Endodermal cell (in vitro differentiated cells): ENCODE results near the gene SEC61A2. TPM values are rescaled to one million over a fixed set of nuclear protein-coding genes. Genes with fewer than 3 reads are reported as not detected.

ENCODE experiments used
- DNase-seq: peaks from one replicate; pipeline ENCODE4 v3.0.0-alpha.2; 2017
- H3K27ac ChIP-seq: 2 replicates; pipeline ENCODE4 v1.5.1; 2013; ENCODE audit warnings: mild to moderate bottlenecking, low read depth, low read length, moderate library complexity
- H3K27me3 ChIP-seq: 2 replicates; pipeline ENCODE4 v1.6.1; 2013; ENCODE audit warnings: mild to moderate bottlenecking, low read length, moderate library complexity; ENCODE audit not compliant: insufficient read depth, control insufficient read depth, poor library complexity, severe bottlenecking
- H3K36me3 ChIP-seq: 2 replicates; pipeline ENCODE4 v1.7.0; 2013; ENCODE audit warnings: mild to moderate bottlenecking, low read length, moderate library complexity; ENCODE audit not compliant: control insufficient read depth, insufficient read depth
- H3K4me1 ChIP-seq: one replicate; pipeline ENCODE4 v1.7.0; 2013; ENCODE audit warnings: low read length; ENCODE audit not compliant: control insufficient read depth, insufficient read depth
- H3K4me3 ChIP-seq: 2 replicates; pipeline ENCODE4 v1.5.1; 2013; ENCODE audit warnings: mild to moderate bottlenecking, low read length, moderate library complexity
- H3K9ac ChIP-seq: 2 replicates; pipeline ENCODE4 v1.6.1; 2013; ENCODE audit warnings: mild to moderate bottlenecking, low read length, moderate library complexity; ENCODE audit not compliant: poor library complexity, severe bottlenecking; ENCODE audit errors: extremely low read depth
- H3K9me3 ChIP-seq: 2 replicates; pipeline ENCODE4 v1.6.1; 2013; ENCODE audit warnings: mild to moderate bottlenecking, low read length, moderate library complexity; ENCODE audit not compliant: control insufficient read depth
- H3K27ac Mint-ChIP-seq: 2 replicates; pipeline ENCODE4 v1.8.0; 2020; ENCODE audit warnings: mixed read lengths
- H3K27me3 Mint-ChIP-seq: 2 replicates; pipeline ENCODE4 v1.8.0; 2021; ENCODE audit warnings: mild to moderate bottlenecking, mixed read lengths; ENCODE audit not compliant: insufficient read depth
- H3K36me3 Mint-ChIP-seq: 2 replicates; pipeline ENCODE4 v1.8.0; 2020; ENCODE audit warnings: low read depth, mixed read lengths
- H3K4me1 Mint-ChIP-seq: 2 replicates; pipeline ENCODE4 v1.8.0; 2020; ENCODE audit warnings: mixed read lengths
- H3K4me3 Mint-ChIP-seq: 2 replicates; pipeline ENCODE4 v1.8.0; 2020; ENCODE audit warnings: mild to moderate bottlenecking, moderate library complexity, mixed read lengths
- H3K9me3 Mint-ChIP-seq: 2 replicates; pipeline ENCODE4 v1.8.0; 2020; ENCODE audit warnings: mild to moderate bottlenecking, mixed read lengths
- CTCF ChIP-seq: fragments of 200-600 bp; sonication (generic); conservative IDR thresholded peaks from 2 replicates; pipeline ENCODE4 v1.5.0; 2021; ENCODE audit warnings: antibody characterized with exemption, mild to moderate bottlenecking
- WGBS, 2 experiments: methylation state at CpG; one replicate each; pipeline versions ENCODE4 v1.1.5 to v1.1.7; 2013; ENCODE audit warnings: missing lambda C conversion rate in 2 of 2, mixed read lengths in 1 of 2; ENCODE audit not compliant: insufficient coverage in 1 of 2, insufficient read length in 1 of 2; 5-methylcytosine and 5-hydroxymethylcytosine counted together
- total RNA-seq, 2 donors: library from RNA; stranded (reverse); fragmentation: NEBNext Ultra II Directional in 1 of 2; extraction: Animal tissue kit (Norgen Biotek cat#: 25700) in 1 of 2; gene quantifications; 2 replicates in 1 of 2; 3 replicates in 1 of 2; pipeline ENCODE4 v1.2.1, GENCODE V29; 2021

The SEC61A2 gene
- total RNA-seq, 2 donors from 2014 or later = 24.4 to 40.5 TPM

GRCh38 chr10:12202226-12202625 is 72.7 kb downstream of the SEC61A2 start:
- no peak overlapping the region for H3K9ac ChIP-seq
- Mint-ChIP-seq H3K9me3 (no peaks in the 10 kb centered on the region), H3K27me3 (no peaks in the 10 kb centered on the region), H3K27ac (no peak overlapping the region), H3K4me3 (no peak overlapping the region), H3K4me1 (no peaks in the 10 kb centered on the region), H3K36me3 (peaks cover 58% of the 10 kb centered on the region)
- H3K4me1 ChIP-seq = no peaks in the 10 kb centered on the region
- no peak overlapping the region for H3K27ac ChIP-seq
- H3K9me3 ChIP-seq = no peaks in the 10 kb centered on the region
- no peaks in the 10 kb centered on the region for H3K27me3 ChIP-seq
- peaks cover 60% of the 10 kb centered on the region for H3K36me3 ChIP-seq
- H3K4me3 ChIP-seq = no peak overlapping the region
- no peak for TF ChIP-seq CTCF
- 80 to 90% methylated on average over 1 to 4 of the region's 5 CpGs for WGBS, 2 experiments
- no peak for DNase-seq

GRCh38 chr10:12205082-12205481 is 75.6 kb downstream of the SEC61A2 start:
- DNase-seq = no peak
- no peaks in the 10 kb centered on the region for H3K4me1 Mint-ChIP-seq
- no peak overlapping the region for H3K4me3 ChIP-seq
- no peak overlapping the region for H3K9ac ChIP-seq
- 89 to 91% methylated on average over 3 of the region's 3 CpGs for WGBS, 2 experiments
- H3K4me1 ChIP-seq = no peaks in the 10 kb centered on the region
- no peak overlapping the region for H3K27ac Mint-ChIP-seq
- peaks cover 4% of the 10 kb centered on the region for H3K9me3 Mint-ChIP-seq
- H3K36me3 Mint-ChIP-seq = peaks cover 75% of the 10 kb centered on the region
- peaks cover 73% of the 10 kb centered on the region for H3K36me3 ChIP-seq
- no peak overlapping the region for H3K27ac ChIP-seq
- no peak overlapping the region for H3K4me3 Mint-ChIP-seq
- no peaks in the 10 kb centered on the region for H3K9me3 ChIP-seq
- H3K27me3 ChIP-seq = no peaks in the 10 kb centered on the region
- no peaks in the 10 kb centered on the region for H3K27me3 Mint-ChIP-seq
- TF ChIP-seq CTCF = no peak

GRCh38 chr10:12207114-12207513 is 77.6 kb downstream of the SEC61A2 start:
- no peak overlapping the region for H3K27ac ChIP-seq
- H3K36me3 Mint-ChIP-seq = peaks cover 84% of the 10 kb centered on the region
- H3K4me1 Mint-ChIP-seq = no peaks in the 10 kb centered on the region
- no peak for DNase-seq
- H3K27me3 Mint-ChIP-seq = no peaks in the 10 kb centered on the region
- no peak overlapping the region for H3K27ac Mint-ChIP-seq
- peaks cover 70% of the 10 kb centered on the region for H3K36me3 ChIP-seq
- 82% methylated on average over 2 of the region's 3 CpGs; no CpG with 5 or more reads in 1 of the 2 experiments for WGBS, 2 experiments
- H3K4me3 ChIP-seq = no peak overlapping the region
- TF ChIP-seq CTCF = no peak
- H3K9me3 ChIP-seq = peaks cover 5% of the 10 kb centered on the region
- no peaks in the 10 kb centered on the region for H3K4me1 ChIP-seq
- H3K4me3 Mint-ChIP-seq = no peak overlapping the region
- H3K27me3 ChIP-seq = no peaks in the 10 kb centered on the region
- H3K9me3 Mint-ChIP-seq = peaks cover 14% of the 10 kb centered on the region
- no peak overlapping the region for H3K9ac ChIP-seq
